ENCODE measurements around the gene BEST2.
"Not testable (repeated sequence)": the region's sequence is repeated elsewhere in the genome, so short reads cannot be mapped to it uniquely, and the experiment has no call there.

The BEST2 gene

DNA sequence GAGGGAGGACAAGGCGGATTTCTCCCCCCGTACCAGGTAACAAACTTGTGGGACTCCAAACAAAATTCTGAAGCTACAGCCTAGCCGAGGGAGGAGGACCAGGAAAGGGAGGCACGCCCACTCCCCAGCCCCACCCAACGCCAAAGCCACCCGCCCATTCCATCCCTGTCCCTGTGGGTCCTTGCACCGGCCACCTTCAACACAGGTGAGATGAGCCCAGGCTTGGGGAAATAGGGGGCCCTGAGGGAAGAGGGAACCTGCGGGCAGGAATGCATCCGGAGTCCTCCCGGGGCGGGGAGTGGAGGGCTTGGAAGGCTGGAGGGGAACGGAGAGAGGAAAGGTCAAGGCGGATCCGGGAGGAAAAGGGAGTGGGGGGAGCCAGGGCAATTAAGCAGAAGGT, at the start of gene BEST2:
Gene BEST2, plus strand, starts transcription at position 157 of the 400 bp plus-strand sequence. CDS start 802 bp downstream, outside the sequence.
- DNase-seq, result no peak

DNA sequence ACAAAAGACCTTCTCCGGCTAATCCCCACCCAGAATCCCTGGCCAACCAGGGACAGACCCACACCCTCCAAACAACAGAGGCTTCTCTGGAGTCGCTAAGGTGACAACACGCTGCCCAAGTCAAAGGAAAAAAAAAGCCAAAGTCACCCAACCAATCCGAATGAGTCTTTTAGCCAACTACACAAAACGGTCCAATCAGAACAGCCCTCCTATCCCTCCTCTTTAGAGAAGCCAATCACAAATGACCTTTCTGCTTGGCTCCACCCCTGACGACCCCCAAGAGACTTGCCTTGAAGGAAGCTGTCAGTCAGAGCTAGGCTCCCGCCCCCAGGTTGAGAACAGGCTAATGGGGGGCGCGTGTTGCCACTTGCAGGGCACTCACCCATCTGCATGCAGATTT, 48.5 kb upstream of the BEST2 start:
- peak; percentile 48 for DNase-seq

GRCh38 chr19:12705169-12705568, 46.4 kb upstream of the BEST2 start:
- no peak for DNase-seq

DNA sequence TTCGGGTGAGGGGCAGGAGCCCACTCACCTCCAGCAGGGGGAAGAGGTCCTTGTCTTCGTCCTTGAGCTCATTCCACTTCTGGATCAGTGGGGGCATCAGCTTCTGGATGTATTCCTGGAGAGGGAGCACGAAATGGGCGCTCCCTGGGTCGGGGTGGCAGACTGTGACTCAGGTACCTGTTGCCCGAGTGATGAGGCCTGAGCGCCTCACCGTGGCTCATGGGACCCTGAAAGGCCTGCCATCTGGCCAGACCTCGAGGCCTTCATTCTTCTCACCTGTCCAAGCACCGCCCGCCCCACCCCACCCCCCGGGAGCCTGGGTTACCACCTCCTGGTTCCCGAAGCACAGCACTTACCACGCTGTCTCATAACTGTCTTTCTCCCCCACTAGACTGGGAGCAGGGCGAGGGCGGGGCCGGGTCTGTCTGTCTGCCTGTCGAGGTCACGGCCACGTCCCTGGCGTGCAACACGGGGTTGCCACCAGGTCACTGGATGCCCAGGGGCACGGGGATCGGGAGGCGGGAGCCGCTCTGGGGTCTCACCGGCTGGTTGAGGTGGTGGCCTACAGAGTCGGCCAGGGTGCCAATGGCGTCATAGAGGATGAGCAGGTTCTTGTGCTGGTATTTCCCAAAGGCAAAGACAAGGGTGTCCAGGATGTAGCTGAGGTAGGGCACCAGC, 45.8 kb upstream of the BEST2 start:
- no peak for DNase-seq

GRCh38 chr19:12706332-12706718, 45.3 kb upstream of the BEST2 start:
- DNase-seq, result no peak

DNA sequence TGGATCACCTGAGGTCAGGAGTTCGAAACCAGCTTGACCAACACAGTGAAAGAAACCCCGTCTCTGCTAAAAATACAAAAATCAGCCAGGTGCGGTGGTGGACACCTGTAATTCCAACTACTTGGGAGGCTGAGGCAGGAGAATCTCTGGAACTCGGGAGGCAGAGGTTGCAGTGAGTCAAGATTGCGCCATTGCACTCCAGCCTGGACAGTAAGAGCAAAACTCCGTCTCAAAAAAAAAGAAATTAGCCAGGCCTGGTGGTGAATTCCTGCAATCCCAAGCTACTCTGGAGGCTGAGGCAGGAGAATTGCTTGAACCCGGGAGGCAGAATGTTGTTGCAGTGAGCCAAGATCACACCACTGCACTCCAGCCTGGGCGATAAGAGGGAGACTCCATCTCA, 43.0 kb upstream of the BEST2 start:
- DNase-seq, result no peak

DNA sequence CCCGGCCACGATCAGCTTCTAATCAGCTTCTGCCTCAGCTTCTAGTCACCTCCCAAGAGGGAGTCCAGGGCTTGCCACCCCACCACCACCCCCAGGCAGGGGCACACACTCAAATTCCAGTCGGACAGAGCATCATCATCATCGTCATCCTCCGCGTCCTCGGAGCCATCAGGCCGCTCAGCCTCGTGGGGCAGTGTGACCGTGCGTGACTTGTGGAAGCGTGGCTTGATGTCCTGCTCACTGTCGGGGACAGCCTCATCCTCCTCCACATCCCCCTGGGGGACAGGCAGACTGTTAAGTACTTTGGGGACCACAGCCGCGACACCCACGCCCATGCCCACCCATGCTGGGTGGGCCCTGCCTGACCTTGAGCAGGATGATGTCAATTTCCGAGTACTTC, 40.4 kb upstream of the BEST2 start:
- DNase-seq, result no peak

DNA sequence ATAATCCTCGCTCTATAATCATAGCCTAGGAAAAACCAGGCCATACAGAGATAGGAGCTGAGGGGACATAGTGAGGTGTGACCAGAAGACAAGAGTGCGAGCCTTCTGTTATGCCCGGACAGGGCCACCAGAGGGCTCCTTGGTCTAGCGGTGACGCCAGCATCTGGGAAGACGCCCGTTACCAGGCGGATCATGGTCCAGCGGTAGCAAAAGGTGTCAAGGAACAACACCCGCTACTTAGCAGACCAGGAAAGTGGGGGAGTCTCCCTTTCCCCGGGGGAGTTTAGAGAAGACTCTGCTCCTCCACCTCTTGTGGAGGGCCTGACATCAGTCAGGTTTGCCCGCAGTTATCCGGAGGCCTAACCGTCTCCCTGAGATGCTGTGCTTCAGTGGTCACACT, 39.5 kb upstream of the BEST2 start:
- DNase-seq, result not testable (repeated sequence)

DNA sequence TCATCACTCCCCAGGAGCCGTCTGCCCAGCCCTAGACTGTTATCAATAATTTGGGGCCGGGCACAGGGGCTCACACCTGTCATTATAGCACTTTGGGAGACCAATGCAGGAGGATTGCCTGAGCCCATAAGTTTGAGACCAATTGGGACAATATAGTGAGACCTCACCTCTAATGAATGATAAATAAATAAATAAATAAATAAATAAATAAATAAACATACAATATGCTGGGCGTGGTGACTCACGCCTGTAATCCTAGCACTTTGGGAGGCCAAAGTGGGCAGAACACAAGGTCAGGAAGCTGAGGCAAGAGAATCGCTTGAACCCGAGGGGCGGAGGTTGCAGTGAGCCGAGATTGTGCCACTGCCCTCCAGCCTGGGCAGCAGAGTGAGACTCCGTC, 38.3 kb upstream of the BEST2 start:
- not testable (repeated sequence) for DNase-seq

DNA sequence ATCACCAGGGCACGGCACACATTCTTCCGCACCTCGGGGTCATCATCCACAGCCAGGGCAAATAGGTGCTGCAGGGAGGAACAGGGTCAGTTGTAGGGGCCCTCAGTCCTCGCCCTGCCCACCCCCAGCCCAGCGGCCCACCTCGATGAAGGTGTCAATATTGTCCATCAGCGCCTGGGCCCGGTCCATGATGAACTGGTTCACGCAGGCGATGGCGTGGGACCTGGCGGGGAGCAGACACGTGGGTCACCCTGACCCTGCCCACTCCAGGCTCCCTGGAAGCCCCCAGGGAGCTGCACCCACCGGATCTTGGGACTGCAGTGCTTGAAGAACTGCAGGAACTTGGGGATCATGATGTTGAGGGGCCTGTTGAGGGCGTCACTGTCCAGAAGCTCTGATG, 36.5 kb upstream of the BEST2 start:
- no peak for DNase-seq

GRCh38 chr19:12715929-12716328, 35.7 kb upstream of the BEST2 start:
- no peak for DNase-seq

DNA sequence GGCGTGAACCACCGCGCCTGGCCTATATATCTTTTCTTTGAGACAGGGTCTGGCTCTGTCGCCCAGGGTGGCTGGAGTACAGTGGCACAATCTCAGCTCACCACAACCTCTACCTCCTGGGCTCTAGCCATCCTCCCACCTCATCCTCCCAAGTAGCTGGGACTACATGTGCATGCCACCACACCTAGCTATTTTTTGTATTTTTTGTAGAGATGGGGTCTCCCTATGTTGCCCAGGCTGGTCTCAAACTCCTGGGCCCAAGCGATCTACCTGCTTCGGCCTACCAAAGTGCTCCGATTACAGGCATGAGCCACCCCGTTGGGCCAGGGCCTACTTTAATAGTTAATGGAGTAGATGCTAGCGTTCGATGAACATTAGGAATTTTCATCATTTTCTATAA, 31.3 kb upstream of the BEST2 start:
- DNase-seq, result no peak

DNA sequence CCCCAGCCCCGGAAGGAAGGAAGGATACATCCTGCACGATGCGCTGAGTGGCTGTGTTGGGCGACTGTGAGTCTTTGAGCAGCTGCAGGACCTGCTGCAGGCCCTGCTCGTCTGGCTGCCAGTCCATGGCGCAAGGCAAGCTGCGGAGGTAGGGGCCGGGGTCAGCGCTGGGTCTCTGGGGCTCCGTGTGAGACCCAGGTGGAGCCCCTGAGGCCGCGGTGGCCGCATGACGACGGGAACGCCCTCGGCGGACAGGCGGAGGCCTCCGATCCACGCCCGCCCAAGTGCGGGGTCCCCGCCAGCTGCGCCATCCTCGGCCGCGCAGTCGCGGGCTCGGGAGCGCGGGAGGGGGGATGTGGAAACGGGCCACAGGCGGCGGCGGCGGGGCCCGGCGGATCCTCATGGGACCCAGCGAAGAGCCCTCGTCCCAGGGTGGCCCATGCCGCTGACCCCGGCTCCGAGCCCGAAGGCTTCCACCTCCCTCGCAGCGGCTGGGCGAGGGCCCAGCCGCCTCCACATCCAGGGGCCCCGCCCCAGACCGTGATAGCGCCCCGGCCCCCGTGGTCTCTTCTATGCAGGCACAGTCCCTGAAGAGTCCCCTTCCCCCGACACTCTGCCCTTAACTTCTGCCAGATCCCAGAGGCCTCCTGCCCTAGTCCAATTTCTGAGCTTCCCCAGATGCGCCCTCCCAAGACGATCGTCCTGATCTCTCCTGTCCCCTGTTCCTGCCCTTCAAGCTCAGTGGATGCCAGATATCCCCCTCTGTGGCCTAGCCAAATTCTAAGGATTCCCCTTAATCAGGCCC, 30.5 kb upstream of the BEST2 start:
- no peak for DNase-seq

GRCh38 chr19:12721656-12722565, 29.7 kb upstream of the BEST2 start:
- DNase-seq, result peak; percentile 74

DNA sequence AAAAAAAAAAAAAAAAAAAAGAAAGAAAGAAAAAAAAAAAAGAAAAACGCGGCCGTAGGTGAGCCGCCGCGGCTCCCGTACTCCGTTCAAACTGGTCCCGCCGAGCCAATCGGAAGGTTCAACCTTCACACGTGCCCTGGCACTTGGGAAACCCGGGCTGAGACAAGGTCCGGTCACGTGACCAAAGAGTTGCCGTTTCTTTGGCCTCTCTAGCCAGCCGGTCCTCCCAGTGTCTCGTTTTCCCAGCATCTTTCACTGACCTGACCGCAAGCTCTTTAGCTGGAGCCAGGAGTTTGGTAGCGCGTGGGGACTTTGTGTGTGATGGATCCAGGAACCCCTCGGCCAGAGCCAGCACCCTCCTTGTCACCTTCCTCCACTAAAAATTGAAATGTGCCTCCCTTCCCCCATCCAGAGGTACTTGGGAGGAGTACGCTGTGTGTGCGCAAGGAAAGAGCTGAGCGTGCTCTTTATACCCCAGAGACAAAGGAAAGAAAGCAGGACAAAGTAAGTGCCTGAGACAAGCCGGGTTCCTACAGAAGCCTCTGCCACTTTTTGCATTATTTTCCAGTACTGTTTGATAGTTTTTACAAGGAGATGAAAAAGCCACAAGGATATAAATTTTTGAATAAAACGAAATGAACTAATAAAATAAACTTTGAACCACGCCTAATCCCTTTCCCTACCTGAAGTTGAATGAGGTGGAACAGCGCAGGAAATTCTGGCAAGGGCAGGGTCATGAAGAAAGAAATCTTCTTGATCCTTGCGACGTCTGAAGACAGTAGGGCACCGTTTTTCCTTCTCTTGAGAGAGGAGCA, 28.8 kb upstream of the BEST2 start:
- peak; percentile 99 for DNase-seq

DNA sequence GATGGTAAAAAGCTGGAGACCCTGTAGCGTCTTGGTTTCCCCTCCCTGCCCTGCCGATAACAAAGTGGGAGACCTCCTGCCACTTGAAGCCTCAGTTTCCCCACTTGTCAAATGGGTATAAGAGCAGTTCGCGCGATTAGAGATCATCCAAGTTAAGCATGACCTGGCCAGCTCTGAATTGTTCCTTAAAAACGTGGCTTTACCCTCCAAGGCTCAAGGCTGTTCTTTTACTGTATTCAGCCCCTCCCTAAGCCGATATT, 28.3 kb upstream of the BEST2 start:
- peak; percentile 50 for DNase-seq

DNA sequence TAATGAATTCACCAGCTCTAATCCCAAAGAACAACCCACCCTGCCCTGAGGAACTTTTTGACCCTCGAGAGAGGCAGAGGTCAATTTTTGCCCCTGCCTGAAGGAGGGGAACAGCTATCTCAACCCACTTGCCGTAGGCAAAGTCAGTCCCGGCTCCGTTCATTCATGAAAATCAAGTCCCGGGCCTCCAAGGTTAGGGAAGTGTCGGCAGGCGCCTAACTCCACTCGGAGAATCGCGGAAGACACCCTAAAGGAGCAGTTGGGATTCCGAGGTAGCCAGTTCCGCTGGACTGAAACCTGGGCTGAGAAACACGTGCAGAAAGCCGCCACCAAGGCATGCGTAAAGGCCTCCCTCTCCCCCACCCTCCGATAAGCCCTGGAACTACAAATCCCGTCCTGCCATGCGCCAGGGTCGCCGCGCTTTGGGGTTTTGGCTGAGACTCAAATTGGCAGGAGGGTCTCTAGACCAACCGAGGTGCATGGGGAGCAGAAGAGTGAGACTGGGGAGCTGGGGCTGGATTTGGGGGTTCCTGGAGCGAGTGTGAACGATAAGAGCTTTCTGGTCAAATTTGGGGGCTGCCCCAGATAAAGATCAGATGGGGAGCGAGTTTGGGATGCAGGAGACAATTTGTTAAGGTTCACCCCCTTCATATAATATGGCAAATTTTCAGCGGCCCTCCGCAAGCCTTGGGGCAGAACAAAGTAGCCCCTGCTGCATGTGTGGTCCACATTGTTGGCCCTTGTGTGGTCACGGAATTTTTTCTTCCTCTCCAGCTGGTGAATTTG, 27.8 kb upstream of the BEST2 start, which contains the start of gene TNPO2:
Gene TNPO2, minus strand, starts transcription at position 292 of the 786 bp plus-strand sequence. CDS start 2,955 bp downstream, outside the sequence.
- peak; percentile 79 for DNase-seq

DNA sequence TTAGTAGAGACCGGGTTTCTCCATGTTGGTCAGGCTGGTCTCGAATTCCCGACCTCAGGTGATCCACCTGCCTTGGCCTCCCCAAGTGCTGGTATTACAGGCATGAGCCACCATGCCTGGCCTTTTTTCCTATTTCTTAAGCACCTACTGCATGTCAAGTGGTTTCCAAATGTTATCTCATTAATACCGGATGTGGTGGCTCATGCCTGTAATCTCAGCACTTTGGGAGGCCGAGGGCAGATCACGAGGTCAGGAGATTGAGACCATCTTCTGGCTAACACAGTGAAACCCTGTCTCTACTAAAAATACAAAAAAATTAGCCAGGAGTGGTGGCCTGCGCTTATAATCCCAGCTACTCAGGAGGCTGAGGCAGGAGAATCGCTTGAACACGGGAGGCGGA, 26.0 kb upstream of the BEST2 start:
- DNase-seq, result not testable (repeated sequence)

GRCh38 chr19:12726988-12727316, 24.6 kb upstream of the BEST2 start:
- DNase-seq, result no peak

- no peak for DNase-seq
Observed at GRCh38 chr19:12727745-12728433, 23.7 kb upstream of the BEST2 start.

GRCh38 chr19:12730064-12730463, 21.5 kb upstream of the BEST2 start:
- DNase-seq, result no peak

All from DMS53 (cell line).